AG08396 (cell line): ENCODE results near the gene NRXN3.
A peak's percentile ranks its signal among the peaks of the same experiment; 100 is the strongest.

Experiments
- DNase-seq: peaks from one replicate; pipeline ENCODE4 v3.0.0; 2012; ENCODE audit warnings: low spot score, mixed read lengths

The NRXN3 gene

GRCh38 chr14:78933948-78934524 is 763.9 kb downstream of the NRXN3 start:
- peak; percentile 33 for DNase-seq

GRCh38 chr14:78946949-78947348 is 776.8 kb downstream of the NRXN3 start:
- no peak for DNase-seq

GRCh38 chr14:78947681-78948080 is 777.5 kb downstream of the NRXN3 start:
- DNase-seq, result no peak

- peak; percentile 18 for DNase-seq
These were observed 780.5 kb downstream of the NRXN3 start for GRCh38 chr14:78950649-78951048.

- DNase-seq, result no peak
These were observed 781.4 kb downstream of the NRXN3 start for GRCh38 chr14:78951602-78952001.

GRCh38 chr14:78959674-78960264 is 789.6 kb downstream of the NRXN3 start:
- peak; percentile 67 for DNase-seq

GRCh38 chr14:78967111-78967809 is 797.1 kb downstream of the NRXN3 start:
- DNase-seq, result no peak

GRCh38 chr14:78968265-78968664 is 798.1 kb downstream of the NRXN3 start:
- DNase-seq, result no peak

- no peak for DNase-seq
These were observed 800.5 kb downstream of the NRXN3 start for GRCh38 chr14:78970677-78971076.

- no peak for DNase-seq
These were observed 802.3 kb downstream of the NRXN3 start for GRCh38 chr14:78972440-78972839.

GRCh38 chr14:78974691-78975090 is 804.5 kb downstream of the NRXN3 start:
- DNase-seq, result no peak

- DNase-seq, result no peak
These were observed 805.6 kb downstream of the NRXN3 start for GRCh38 chr14:78975734-78976133.

GRCh38 chr14:78978896-78979295 is 808.7 kb downstream of the NRXN3 start:
- no peak for DNase-seq

- DNase-seq, result no peak
These were observed 812.4 kb downstream of the NRXN3 start for GRCh38 chr14:78982551-78982950.

- DNase-seq, result no peak
These were observed 813.0 kb downstream of the NRXN3 start for GRCh38 chr14:78983126-78983525.

- no peak for DNase-seq
These were observed 815.7 kb downstream of the NRXN3 start for GRCh38 chr14:78985668-78986381.

- DNase-seq, result no peak
These were observed 816.8 kb downstream of the NRXN3 start for GRCh38 chr14:78986989-78987388.

GRCh38 chr14:78989221-78989620 is 819.0 kb downstream of the NRXN3 start:
- no peak for DNase-seq

GRCh38 chr14:78992867-78993266 is 822.7 kb downstream of the NRXN3 start:
- no peak for DNase-seq

GRCh38 chr14:78997811-78998210 is 827.6 kb downstream of the NRXN3 start:
- DNase-seq, result no peak

- no peak for DNase-seq
These were observed 839.1 kb downstream of the NRXN3 start for GRCh38 chr14:79009286-79009685.

- peak; percentile 35 for DNase-seq
These were observed 841.1 kb downstream of the NRXN3 start for GRCh38 chr14:79011091-79011919.
